Effector memory CD8-positive, alpha-beta T cell (primary cell): ENCODE data around the gene CKAP2.
"Not testable (repeated sequence)": the region's sequence is repeated elsewhere in the genome, so short reads cannot be mapped to it uniquely, and the experiment has no call there.

ENCODE experiments used
- ATAC-seq: fragments of 150-1000 bp; cut with Tn5 transposase; replicated peaks from 2 replicates; pipeline ENCODE4 v1.10.0; 2021; ENCODE audit warnings: mild to moderate bottlenecking, moderate library complexity
- DNase-seq, 3 experiments: peaks; one replicate each; pipeline ENCODE4 v3.0.0; 2021
- H3K27ac Mint-ChIP-seq, 2 donors: one replicate each; pipeline ENCODE4 v1.8.0; 2022; ENCODE audit warnings: mild to moderate bottlenecking in 2 of 2, mixed read lengths in 2 of 2, moderate library complexity in 2 of 2
- H3K27me3 Mint-ChIP-seq, 2 donors: one replicate each; pipeline ENCODE4 v1.8.0; 2022; ENCODE audit warnings: mixed read lengths in 2 of 2
- H3K36me3 Mint-ChIP-seq: one replicate; pipeline ENCODE4 v1.8.0; 2022; ENCODE audit warnings: mild to moderate bottlenecking, moderate library complexity, mixed read lengths; ENCODE audit not compliant: insufficient read depth
- H3K4me1 Mint-ChIP-seq, 2 donors: one replicate each; pipeline ENCODE4 v1.8.0; 2022; ENCODE audit warnings: low read depth in 2 of 2, mixed read lengths in 2 of 2
- H3K4me3 Mint-ChIP-seq, 2 donors: one replicate each; pipeline ENCODE4 v1.8.0; 2022; ENCODE audit warnings: mild to moderate bottlenecking in 2 of 2, mixed read lengths in 2 of 2, moderate library complexity in 2 of 2
- H3K9me3 Mint-ChIP-seq, 2 donors: one replicate each; pipeline ENCODE4 v1.8.0; 2022; ENCODE audit warnings: mixed read lengths in 2 of 2

Gene CKAP2

GRCh38 chr13:52463526-52463925 lies 8.2 kb downstream of the CKAP2 start:
- peaks cover 72% of the 10 kb centered on the region for H3K36me3 Mint-ChIP-seq
- no peaks in the 10 kb centered on the region for H3K27me3 Mint-ChIP-seq
- DNase-seq (no peak), ATAC-seq (no peak)
- no peak overlapping the region for H3K4me3 Mint-ChIP-seq
- peaks cover 11% of the 10 kb centered on the region in 2 donors for H3K4me1 Mint-ChIP-seq
- no peak overlapping the region for H3K27ac Mint-ChIP-seq
- H3K9me3 Mint-ChIP-seq: no peaks in the 10 kb centered on the region

- not testable (repeated sequence) for H3K27ac Mint-ChIP-seq, H3K27me3 Mint-ChIP-seq, ATAC-seq, H3K4me3 Mint-ChIP-seq, DNase-seq, H3K9me3 Mint-ChIP-seq, H3K4me1 Mint-ChIP-seq
- peaks cover 64% of the 10 kb centered on the region for H3K36me3 Mint-ChIP-seq
Observed at GRCh38 chr13:52468487-52468886, 13.2 kb downstream of the CKAP2 start.

- H3K4me1 Mint-ChIP-seq, H3K27ac Mint-ChIP-seq, H3K9me3 Mint-ChIP-seq, H3K27me3 Mint-ChIP-seq, H3K36me3 Mint-ChIP-seq, DNase-seq, ATAC-seq, H3K4me3 Mint-ChIP-seq: not testable (repeated sequence)
Observed at GRCh38 chr13:52480677-52481428, 25.6 kb downstream of the CKAP2 start.

GRCh38 chr13:52487078-52487477 lies 31.8 kb downstream of the CKAP2 start:
- H3K4me3 Mint-ChIP-seq, H3K4me1 Mint-ChIP-seq, H3K27me3 Mint-ChIP-seq, ATAC-seq, DNase-seq, H3K9me3 Mint-ChIP-seq, H3K27ac Mint-ChIP-seq, H3K36me3 Mint-ChIP-seq: not testable (repeated sequence)

GRCh38 chr13:52488763-52489162 lies 33.5 kb downstream of the CKAP2 start:
- not testable (repeated sequence) for H3K9me3 Mint-ChIP-seq, H3K27ac Mint-ChIP-seq, H3K27me3 Mint-ChIP-seq, ATAC-seq, H3K4me3 Mint-ChIP-seq, H3K36me3 Mint-ChIP-seq, DNase-seq, H3K4me1 Mint-ChIP-seq

GRCh38 chr13:52491015-52491414 lies 35.7 kb downstream of the CKAP2 start:
- H3K27me3 Mint-ChIP-seq, DNase-seq, H3K27ac Mint-ChIP-seq, ATAC-seq, H3K4me1 Mint-ChIP-seq, H3K4me3 Mint-ChIP-seq, H3K36me3 Mint-ChIP-seq, H3K9me3 Mint-ChIP-seq: not testable (repeated sequence)

- not testable (repeated sequence) for H3K27ac Mint-ChIP-seq, H3K36me3 Mint-ChIP-seq, H3K4me3 Mint-ChIP-seq, DNase-seq, H3K27me3 Mint-ChIP-seq, H3K4me1 Mint-ChIP-seq, H3K9me3 Mint-ChIP-seq, ATAC-seq
Observed at GRCh38 chr13:52494241-52494640, 39.0 kb downstream of the CKAP2 start.

- H3K4me1 Mint-ChIP-seq, H3K27ac Mint-ChIP-seq, DNase-seq, H3K27me3 Mint-ChIP-seq, H3K9me3 Mint-ChIP-seq, H3K36me3 Mint-ChIP-seq: not testable (repeated sequence)
- peak overlapping the region in 1 of 2 donors; percentile 22 for H3K4me3 Mint-ChIP-seq
- peak; percentile 40 for ATAC-seq
Observed at GRCh38 chr13:52497979-52498378, 42.7 kb downstream of the CKAP2 start.

- not testable (repeated sequence) for H3K4me3 Mint-ChIP-seq, DNase-seq, H3K4me1 Mint-ChIP-seq, H3K9me3 Mint-ChIP-seq, H3K27ac Mint-ChIP-seq, ATAC-seq, H3K36me3 Mint-ChIP-seq, H3K27me3 Mint-ChIP-seq
Observed at GRCh38 chr13:52502277-52502676, 47.0 kb downstream of the CKAP2 start.

GRCh38 chr13:52505843-52506242 lies 50.6 kb downstream of the CKAP2 start:
- H3K4me1 Mint-ChIP-seq, H3K36me3 Mint-ChIP-seq, H3K4me3 Mint-ChIP-seq, DNase-seq, H3K27ac Mint-ChIP-seq, ATAC-seq, H3K9me3 Mint-ChIP-seq, H3K27me3 Mint-ChIP-seq: not testable (repeated sequence)

- H3K27ac Mint-ChIP-seq: not testable (repeated sequence)
Observed at GRCh38 chr13:52509532-52509931, 54.3 kb downstream of the CKAP2 start.

GRCh38 chr13:52510221-52510797 lies 55.0 kb downstream of the CKAP2 start:
- H3K9me3 Mint-ChIP-seq, H3K27me3 Mint-ChIP-seq, H3K4me3 Mint-ChIP-seq, DNase-seq, H3K36me3 Mint-ChIP-seq, ATAC-seq, H3K4me1 Mint-ChIP-seq, H3K27ac Mint-ChIP-seq: not testable (repeated sequence)

More at GRCh38 chr13:52509532-52509931, 54.3 kb downstream of the CKAP2 start:
- not testable (repeated sequence) for H3K4me3 Mint-ChIP-seq, DNase-seq, H3K4me1 Mint-ChIP-seq, H3K27me3 Mint-ChIP-seq, ATAC-seq, H3K9me3 Mint-ChIP-seq, H3K36me3 Mint-ChIP-seq

- H3K4me3 Mint-ChIP-seq, H3K9me3 Mint-ChIP-seq, ATAC-seq, H3K36me3 Mint-ChIP-seq, H3K4me1 Mint-ChIP-seq, DNase-seq, H3K27me3 Mint-ChIP-seq, H3K27ac Mint-ChIP-seq: not testable (repeated sequence)
Observed at GRCh38 chr13:52511598-52511997, 56.3 kb downstream of the CKAP2 start.

GRCh38 chr13:52513957-52514596 lies 58.8 kb downstream of the CKAP2 start:
- ATAC-seq: peak; percentile 76
- H3K4me1 Mint-ChIP-seq, H3K9me3 Mint-ChIP-seq, H3K27ac Mint-ChIP-seq, H3K36me3 Mint-ChIP-seq, H3K4me3 Mint-ChIP-seq, H3K27me3 Mint-ChIP-seq: not testable (repeated sequence)
- peak in 2 of 3 experiments; percentile 4 to 25 for DNase-seq
